ENCODE results near the gene TMEM169. TPM values are rescaled to one million over a fixed set of nuclear protein-coding genes. Genes with fewer than 3 reads are reported as not detected.

The TMEM169 gene
- total and polyA plus RNA-seq, 2 of the 13 experiments (the other 11 are each of a cell fraction or from before 2014, with no cell fraction given): 1.5 to 4.5 TPM

DNA sequence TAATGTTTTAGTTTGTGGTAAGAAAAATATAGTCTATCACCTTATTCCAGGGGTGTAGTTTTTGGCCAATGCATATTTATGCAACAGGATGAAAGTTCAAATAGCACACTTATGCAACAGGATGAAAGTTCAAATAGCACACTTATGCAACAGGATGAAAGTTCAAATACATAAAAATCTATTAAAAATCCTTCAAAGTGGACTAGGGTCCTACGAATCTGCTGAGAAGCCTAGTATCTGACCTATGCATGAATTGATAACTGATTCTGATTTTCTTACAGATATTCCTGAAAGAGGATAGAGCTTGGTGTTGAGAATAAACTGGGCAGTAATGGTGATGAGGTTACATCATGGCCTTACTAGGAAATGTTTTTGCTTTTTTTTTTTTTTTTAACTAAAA is 2.9 kb upstream of the TMEM169 start (continued):
- TF ChIP-seq, protein P1, sequence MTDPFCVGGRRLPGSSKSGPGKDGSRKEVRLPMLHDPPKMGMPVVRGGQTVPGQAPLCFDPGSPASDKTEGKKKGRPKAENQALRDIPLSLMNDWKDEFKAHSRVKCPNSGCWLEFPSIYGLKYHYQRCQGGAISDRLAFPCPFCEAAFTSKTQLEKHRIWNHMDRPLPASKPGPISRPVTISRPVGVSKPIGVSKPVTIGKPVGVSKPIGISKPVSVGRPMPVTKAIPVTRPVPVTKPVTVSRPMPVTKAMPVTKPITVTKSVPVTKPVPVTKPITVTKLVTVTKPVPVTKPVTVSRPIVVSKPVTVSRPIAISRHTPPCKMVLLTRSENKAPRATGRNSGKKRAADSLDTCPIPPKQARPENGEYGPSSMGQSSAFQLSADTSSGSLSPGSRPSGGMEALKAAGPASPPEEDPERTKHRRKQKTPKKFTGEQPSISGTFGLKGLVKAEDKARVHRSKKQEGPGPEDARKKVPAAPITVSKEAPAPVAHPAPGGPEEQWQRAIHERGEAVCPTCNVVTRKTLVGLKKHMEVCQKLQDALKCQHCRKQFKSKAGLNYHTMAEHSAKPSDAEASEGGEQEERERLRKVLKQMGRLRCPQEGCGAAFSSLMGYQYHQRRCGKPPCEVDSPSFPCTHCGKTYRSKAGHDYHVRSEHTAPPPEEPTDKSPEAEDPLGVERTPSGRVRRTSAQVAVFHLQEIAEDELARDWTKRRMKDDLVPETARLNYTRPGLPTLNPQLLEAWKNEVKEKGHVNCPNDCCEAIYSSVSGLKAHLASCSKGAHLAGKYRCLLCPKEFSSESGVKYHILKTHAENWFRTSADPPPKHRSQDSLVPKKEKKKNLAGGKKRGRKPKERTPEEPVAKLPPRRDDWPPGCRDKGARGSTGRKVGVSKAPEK (CRISPR knock-in tag; IDR thresholded peaks at IDR 0.05; ENCODE audit: borderline replicate concordance): peak; percentile 57; the same call in 1 of the 2 replicates
- TF ChIP-seq SNRNP70 (IDR thresholded peaks at IDR 0.05; ENCODE audit: low read depth, low read length) (no peak), ADNP (CRISPR knock-in tag; IDR thresholded peaks at IDR 0.05) (no peak), HIVEP1 (CRISPR knock-in tag; IDR thresholded peaks at IDR 0.05) (no peak), EHMT2 (IDR thresholded peaks at IDR 0.05; ENCODE audit: borderline replicate concordance, low read depth, low read length) (peak; percentile 80; the same call in 1 of the 2 replicates), ETV6 (CRISPR knock-in tag; conservative IDR thresholded peaks at IDR 0.05) (peak; percentile 64; the same call in 1 of the 2 replicates), GABPB1 (CRISPR knock-in tag; IDR thresholded peaks at IDR 0.05) (no peak), NFYC (CRISPR knock-in tag; IDR thresholded peaks at IDR 0.05) (peak; percentile 46; the same call in 1 of the 2 replicates), NCOA1 (CRISPR knock-in tag; IDR thresholded peaks at IDR 0.05) (peak; percentile 61; the same call in 1 of the 2 replicates), BCL6 (CRISPR knock-in tag; IDR thresholded peaks at IDR 0.05) (peak; percentile 92), ZNF256 (CRISPR knock-in tag; conservative IDR thresholded peaks at IDR 0.05) (no peak), SUZ12 (IDR thresholded peaks at IDR 0.05; ENCODE audit: low read depth, low read length) (no peak), MYNN (CRISPR knock-in tag; IDR thresholded peaks at IDR 0.05; ENCODE audit: low read depth) (no peak), TEAD3 (CRISPR knock-in tag; optimal IDR thresholded peaks at IDR 0.05; ENCODE audit: borderline replicate concordance) (peak; percentile 97), FOXK2 (IDR thresholded peaks at IDR 0.05) (peak; percentile 41; the same call in 1 of the 2 replicates), TOE1 (CRISPR knock-in tag; IDR thresholded peaks at IDR 0.05) (peak; percentile 99; the same call in 1 of the 2 replicates), NFE2L1 (CRISPR knock-in tag; IDR thresholded peaks at IDR 0.05; ENCODE audit: borderline replicate concordance) (no peak), ZNF354B (CRISPR knock-in tag; IDR thresholded peaks at IDR 0.05) (no peak), MAZ (IDR thresholded peaks at IDR 0.05; ENCODE audit: borderline replicate concordance, low read depth, low read length) (no peak), MAZ (CRISPR knock-in tag; IDR thresholded peaks at IDR 0.05; ENCODE audit: low read depth) (0 out of 2 replicates have a peak, but pooled peaks have one; percentile 44), ZNF549 (CRISPR knock-in tag; IDR thresholded peaks at IDR 0.05) (0 out of 2 replicates have a peak, but pooled peaks have one; percentile 31)
- TF ChIP-seq, protein P2, sequence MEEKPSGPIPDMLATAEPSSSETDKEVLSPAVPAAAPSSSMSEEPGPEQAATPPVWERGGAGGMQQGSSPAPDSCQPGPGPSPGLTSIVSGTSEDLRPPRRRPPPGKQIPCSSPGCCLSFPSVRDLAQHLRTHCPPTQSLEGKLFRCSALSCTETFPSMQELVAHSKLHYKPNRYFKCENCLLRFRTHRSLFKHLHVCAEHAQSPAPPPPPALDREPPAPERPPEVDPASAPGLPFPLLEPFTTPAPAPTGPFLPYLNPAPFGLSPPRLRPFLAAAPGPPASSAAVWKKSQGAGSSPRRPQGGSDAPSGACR (CRISPR knock-in tag; IDR thresholded peaks at IDR 0.05): peak; percentile 87; the same call in 1 of the 2 replicates
- TF ChIP-seq, protein P3, sequence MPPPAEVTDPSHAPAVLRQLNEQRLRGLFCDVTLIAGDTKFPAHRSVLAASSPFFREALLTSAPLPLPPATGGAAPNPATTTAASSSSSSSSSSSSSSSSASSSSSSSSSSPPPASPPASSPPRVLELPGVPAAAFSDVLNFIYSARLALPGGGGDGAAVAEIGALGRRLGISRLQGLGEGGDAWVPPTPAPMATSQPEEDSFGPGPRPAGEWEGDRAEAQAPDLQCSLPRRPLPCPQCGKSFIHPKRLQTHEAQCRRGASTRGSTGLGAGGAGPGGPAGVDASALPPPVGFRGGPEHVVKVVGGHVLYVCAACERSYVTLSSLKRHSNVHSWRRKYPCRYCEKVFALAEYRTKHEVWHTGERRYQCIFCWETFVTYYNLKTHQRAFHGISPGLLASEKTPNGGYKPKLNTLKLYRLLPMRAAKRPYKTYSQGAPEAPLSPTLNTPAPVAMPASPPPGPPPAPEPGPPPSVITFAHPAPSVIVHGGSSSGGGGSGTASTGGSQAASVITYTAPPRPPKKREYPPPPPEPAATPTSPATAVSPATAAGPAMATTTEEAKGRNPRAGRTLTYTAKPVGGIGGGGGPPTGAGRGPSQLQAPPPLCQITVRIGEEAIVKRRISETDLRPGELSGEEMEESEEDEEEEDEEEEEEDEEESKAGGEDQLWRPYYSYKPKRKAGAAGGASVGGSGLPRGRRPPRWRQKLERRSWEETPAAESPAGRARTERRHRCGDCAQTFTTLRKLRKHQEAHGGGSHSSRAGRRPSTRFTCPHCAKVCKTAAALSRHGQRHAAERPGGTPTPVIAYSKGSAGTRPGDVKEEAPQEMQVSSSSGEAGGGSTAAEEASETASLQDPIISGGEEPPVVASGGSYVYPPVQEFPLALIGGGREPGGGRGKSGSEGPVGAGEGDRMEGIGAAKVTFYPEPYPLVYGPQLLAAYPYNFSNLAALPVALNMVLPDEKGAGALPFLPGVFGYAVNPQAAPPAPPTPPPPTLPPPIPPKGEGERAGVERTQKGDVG (CRISPR knock-in tag; IDR thresholded peaks at IDR 0.05; ENCODE audit: borderline replicate concordance): no peak
- TF ChIP-seq, protein P4, sequence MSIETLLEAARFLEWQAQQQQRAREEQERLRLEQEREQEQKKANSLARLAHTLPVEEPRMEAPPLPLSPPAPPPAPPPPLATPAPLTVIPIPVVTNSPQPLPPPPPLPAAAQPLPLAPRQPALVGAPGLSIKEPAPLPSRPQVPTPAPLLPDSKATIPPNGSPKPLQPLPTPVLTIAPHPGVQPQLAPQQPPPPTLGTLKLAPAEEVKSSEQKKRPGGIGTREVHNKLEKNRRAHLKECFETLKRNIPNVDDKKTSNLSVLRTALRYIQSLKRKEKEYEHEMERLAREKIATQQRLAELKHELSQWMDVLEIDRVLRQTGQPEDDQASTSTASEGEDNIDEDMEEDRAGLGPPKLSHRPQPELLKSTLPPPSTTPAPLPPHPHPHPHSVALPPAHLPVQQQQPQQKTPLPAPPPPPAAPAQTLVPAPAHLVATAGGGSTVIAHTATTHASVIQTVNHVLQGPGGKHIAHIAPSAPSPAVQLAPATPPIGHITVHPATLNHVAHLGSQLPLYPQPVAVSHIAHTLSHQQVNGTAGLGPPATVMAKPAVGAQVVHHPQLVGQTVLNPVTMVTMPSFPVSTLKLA (IDR thresholded peaks at IDR 0.05): no peak
